ENCODE measurements around the gene LAMTOR1.
"Not testable (repeated sequence)": the region's sequence is repeated elsewhere in the genome, so short reads cannot be mapped to it uniquely, and the experiment has no call there.

Gene LAMTOR1

DNA sequence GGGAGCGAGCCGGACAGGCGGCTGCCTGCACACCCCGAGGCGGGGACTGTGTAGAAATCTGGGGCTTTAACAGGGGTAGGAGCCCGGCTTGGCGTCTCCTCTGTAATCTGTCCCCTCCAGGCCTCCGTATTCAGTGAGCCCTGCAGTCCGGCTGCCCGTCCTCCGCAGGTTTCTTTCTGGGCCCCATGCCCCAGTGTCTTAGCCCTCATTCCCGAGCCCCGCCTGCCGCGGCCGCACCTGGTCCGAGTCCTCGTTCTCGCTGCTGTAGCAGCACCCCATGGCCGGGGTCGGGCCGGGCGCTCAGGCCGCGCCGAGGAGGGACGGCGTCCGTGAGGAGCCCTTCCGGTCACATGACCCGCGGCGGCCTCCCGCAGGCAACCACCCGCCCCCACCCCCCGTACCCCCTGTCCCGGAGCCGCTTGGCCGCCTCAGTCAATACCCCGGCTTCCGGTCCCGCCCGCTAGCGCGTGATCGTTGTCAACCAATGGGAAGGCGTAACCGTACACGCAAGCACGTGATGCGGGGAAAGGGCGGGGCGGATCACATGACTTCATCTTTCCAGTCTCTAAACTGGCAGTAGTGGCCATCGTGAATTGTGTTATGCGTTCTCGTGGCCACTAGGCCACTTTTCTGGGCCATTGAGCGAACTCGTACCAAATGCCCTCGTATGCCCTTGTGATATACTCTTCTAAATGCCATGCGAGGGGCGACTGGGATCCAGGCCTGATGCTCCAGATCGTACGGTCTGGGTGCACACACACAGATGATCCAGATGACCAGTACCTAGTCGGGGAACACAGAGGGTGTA, at the start of gene LAMTOR1:
Gene LAMTOR1 (minus strand): TSS at position 352 of the 808 bp plus-strand sequence. CDS start 73 bp downstream, at position 279.
- no peaks in the 10 kb centered on the region for H3K9me3 ChIP-seq (ENCODE audit: control insufficient read depth, insufficient read depth, low read length)
- H3K9ac ChIP-seq (ENCODE audit: low read depth, low read length), result peak within 1 kb of the TSS; percentile 96
- peaks cover 31% of the 10 kb centered on the region for H3K36me3 ChIP-seq (ENCODE audit: control insufficient read depth, insufficient read depth, low read length)
- H3K4me1 ChIP-seq (ENCODE audit: control insufficient read depth, insufficient read depth, low read length), result peaks cover 12% of the 10 kb centered on the region
- H3K27ac ChIP-seq (ENCODE audit: low read depth, low read length), result peak within 1 kb of the TSS; percentile 95
- no peaks in the 10 kb centered on the region for H3K27me3 ChIP-seq (ENCODE audit: control insufficient read depth, insufficient read depth, low read length)
- peak within 1 kb of the TSS; percentile 99 for H3K4me3 ChIP-seq (ENCODE audit: low read depth, low read length)

DNA sequence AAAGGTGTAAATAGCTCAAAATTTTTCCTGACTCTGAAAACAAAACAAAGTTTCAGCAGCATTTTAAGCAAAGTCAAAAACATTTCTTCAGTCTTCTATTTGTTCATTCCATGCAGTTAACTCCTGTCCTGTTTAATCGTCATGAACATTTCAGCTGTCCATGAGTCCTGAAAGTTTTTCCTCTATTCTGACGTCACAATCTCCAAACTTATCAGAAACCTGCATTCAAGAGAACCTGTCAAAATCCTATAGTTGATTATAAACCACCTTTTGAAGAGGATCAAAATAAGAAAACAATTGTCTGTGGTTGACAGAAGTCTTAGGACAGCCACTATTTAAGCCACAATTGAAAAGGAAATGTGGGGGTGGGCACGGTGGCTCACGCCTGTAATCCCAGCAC, 47.8 kb upstream of the LAMTOR1 start:
- Histone ChIP-seq H3K27ac (ENCODE audit: low read depth, low read length) (no peak overlapping the region), H3K9ac (ENCODE audit: low read depth, low read length) (no peak overlapping the region), H3K4me1 (ENCODE audit: control insufficient read depth, insufficient read depth, low read length) (no peaks in the 10 kb centered on the region), H3K27me3 (ENCODE audit: control insufficient read depth, insufficient read depth, low read length) (no peaks in the 10 kb centered on the region; the same call in 1 of the 2 replicates), H3K9me3 (ENCODE audit: control insufficient read depth, insufficient read depth, low read length) (no peaks in the 10 kb centered on the region), H3K36me3 (ENCODE audit: control insufficient read depth, insufficient read depth, low read length) (no peaks in the 10 kb centered on the region), H3K4me3 (ENCODE audit: low read depth, low read length) (no peak overlapping the region)

DNA sequence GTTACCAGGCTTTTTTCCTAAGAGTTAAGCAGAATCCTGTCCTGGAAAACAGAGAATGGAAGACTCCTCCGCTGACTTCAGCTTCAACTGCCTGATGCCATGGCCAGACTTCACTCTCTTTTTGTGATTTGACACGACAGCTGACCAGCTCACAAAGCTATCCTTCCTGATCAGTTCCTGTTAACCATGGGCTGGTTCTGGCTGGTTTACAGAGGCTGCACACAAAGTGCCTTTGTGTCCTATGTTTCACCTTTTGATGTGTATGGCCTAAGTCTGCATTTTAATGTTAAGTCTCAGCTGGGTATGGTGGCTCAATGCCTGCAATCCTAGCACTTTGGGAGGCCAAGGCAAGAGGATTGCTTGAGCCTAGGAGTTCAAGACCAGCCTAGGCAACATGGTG, 43.5 kb upstream of the LAMTOR1 start:
- Histone ChIP-seq H3K4me3 (ENCODE audit: low read depth, low read length) (no peak overlapping the region), H3K9me3 (ENCODE audit: control insufficient read depth, insufficient read depth, low read length) (no peaks in the 10 kb centered on the region), H3K27ac (ENCODE audit: low read depth, low read length) (no peak overlapping the region), H3K4me1 (ENCODE audit: control insufficient read depth, insufficient read depth, low read length) (no peaks in the 10 kb centered on the region), H3K36me3 (ENCODE audit: control insufficient read depth, insufficient read depth, low read length) (no peaks in the 10 kb centered on the region), H3K27me3 (ENCODE audit: control insufficient read depth, insufficient read depth, low read length) (no peaks in the 10 kb centered on the region; the same call in 1 of the 2 replicates), H3K9ac (ENCODE audit: low read depth, low read length) (no peak overlapping the region)

DNA sequence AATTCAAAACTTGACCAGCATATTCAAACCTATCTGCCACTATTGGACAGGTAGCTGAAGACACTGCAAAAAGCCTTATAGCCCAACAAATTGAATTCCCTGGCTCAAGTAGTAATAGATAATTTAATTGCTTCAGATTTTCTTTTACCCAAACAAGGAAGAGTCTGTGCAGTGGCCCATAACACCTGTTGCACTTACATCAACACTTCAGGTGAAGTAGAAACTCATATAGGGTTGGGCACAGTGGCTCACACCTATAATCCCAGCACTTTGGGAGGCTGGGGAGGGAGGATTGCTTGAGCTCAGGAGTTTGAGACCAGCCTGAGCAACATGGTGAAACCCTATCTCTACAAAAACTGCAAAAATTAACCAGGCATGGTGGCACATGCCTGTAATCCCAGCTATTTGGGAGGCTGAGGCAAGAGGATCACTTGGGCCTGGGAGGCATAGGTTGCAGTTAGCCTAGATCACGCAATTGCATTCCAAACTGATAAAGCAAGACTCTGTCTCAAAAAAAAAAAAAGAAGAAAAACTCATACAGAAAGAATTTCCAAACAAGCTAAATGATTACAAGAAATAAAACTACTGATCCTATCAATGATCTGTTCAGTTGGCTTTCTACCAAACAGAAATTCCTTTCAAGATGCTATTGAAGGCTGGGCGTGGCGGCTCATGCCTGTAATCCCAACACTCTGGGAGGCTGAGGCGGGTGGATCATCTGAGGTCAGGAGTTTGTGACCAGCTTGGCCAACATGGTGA, 41.9 kb upstream of the LAMTOR1 start:
- H3K4me3 ChIP-seq (ENCODE audit: low read depth, low read length), result no peak overlapping the region
- H3K27ac ChIP-seq (ENCODE audit: low read depth, low read length), result no peak overlapping the region
- H3K4me1 ChIP-seq (ENCODE audit: control insufficient read depth, insufficient read depth, low read length), result peaks cover 4% of the 10 kb centered on the region; the same call in 1 of the 2 replicates
- H3K9ac ChIP-seq (ENCODE audit: low read depth, low read length), result no peak overlapping the region
- H3K36me3 ChIP-seq (ENCODE audit: control insufficient read depth, insufficient read depth, low read length), result no peaks in the 10 kb centered on the region
- H3K9me3 ChIP-seq (ENCODE audit: control insufficient read depth, insufficient read depth, low read length), result no peaks in the 10 kb centered on the region
- H3K27me3 ChIP-seq (ENCODE audit: control insufficient read depth, insufficient read depth, low read length), result no peaks in the 10 kb centered on the region; the same call in 1 of the 2 replicates

DNA sequence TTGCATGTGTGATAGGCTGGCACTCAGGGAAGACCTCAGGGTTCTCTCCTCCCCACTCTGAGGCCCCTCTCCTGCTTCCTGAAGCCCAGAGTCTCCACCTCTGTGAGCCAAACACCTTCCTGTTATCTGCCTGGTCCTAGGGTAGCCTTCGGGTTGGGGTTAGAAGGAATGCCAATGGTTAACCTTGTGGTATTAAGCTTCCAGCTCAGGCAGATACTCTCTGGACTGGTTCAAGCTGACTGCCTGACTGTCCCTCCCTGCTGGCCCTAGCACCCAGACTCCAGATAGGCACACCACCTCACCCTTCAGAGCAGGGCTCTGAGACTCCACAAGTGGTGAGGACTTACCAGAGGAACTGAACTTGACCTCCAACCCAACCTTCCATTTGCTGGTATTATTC, 39.4 kb upstream of the LAMTOR1 start:
- not testable (repeated sequence) for H3K9ac ChIP-seq (ENCODE audit: low read depth, low read length); H3K4me3 ChIP-seq (ENCODE audit: low read depth, low read length); H3K4me1 ChIP-seq (ENCODE audit: control insufficient read depth, insufficient read depth, low read length); H3K36me3 ChIP-seq (ENCODE audit: control insufficient read depth, insufficient read depth, low read length); H3K27me3 ChIP-seq (ENCODE audit: control insufficient read depth, insufficient read depth, low read length); H3K27ac ChIP-seq (ENCODE audit: low read depth, low read length); H3K9me3 ChIP-seq (ENCODE audit: control insufficient read depth, insufficient read depth, low read length)

DNA sequence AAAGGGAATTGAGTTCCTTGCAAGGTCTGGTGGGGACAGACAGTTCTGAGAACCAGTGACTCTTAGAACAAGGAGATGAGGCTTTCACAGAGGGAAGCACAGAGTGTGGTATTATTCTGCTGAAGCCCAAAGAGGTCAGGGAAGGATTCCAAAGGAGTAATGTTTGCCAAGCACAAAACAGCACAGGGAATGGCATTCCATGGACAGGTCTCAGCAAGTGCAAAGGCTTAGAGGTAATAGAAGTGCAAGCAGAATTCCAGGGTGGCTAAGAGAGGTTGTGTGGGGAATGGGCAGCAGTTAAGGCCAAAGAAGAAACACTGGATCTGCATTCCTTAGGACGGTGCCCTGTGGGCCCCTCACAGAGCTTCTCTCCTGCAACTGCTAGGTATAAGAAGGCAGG, 39.0 kb upstream of the LAMTOR1 start:
- H3K27me3 ChIP-seq (ENCODE audit: control insufficient read depth, insufficient read depth, low read length); H3K27ac ChIP-seq (ENCODE audit: low read depth, low read length); H3K9ac ChIP-seq (ENCODE audit: low read depth, low read length); H3K4me1 ChIP-seq (ENCODE audit: control insufficient read depth, insufficient read depth, low read length); H3K4me3 ChIP-seq (ENCODE audit: low read depth, low read length); H3K36me3 ChIP-seq (ENCODE audit: control insufficient read depth, insufficient read depth, low read length); H3K9me3 ChIP-seq (ENCODE audit: control insufficient read depth, insufficient read depth, low read length): not testable (repeated sequence)

DNA sequence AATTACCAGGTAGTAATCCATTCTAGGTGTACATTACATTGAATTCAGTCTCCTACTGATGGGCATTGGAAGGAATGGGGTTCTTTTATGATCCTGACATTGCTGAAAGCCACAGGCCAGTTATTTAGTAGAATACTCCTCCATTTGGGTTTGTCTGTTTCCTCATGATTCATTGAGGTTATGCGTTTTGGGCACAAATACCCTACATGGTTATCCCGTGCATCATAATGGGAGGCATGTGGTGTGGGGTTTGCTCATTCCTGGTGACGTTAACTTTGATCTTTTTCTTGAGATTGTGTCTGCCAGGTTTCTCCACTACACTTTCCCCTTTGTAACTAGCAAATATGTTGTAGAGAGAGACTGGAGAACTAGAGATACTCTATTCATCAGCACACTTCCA, 38.0 kb upstream of the LAMTOR1 start:
- Histone ChIP-seq H3K27me3 (ENCODE audit: control insufficient read depth, insufficient read depth, low read length) (no peaks in the 10 kb centered on the region), H3K4me3 (ENCODE audit: low read depth, low read length) (no peak overlapping the region), H3K4me1 (ENCODE audit: control insufficient read depth, insufficient read depth, low read length) (peaks cover 4% of the 10 kb centered on the region; the same call in 1 of the 2 replicates), H3K27ac (ENCODE audit: low read depth, low read length) (no peak overlapping the region), H3K36me3 (ENCODE audit: control insufficient read depth, insufficient read depth, low read length) (no peaks in the 10 kb centered on the region), H3K9ac (ENCODE audit: low read depth, low read length) (no peak overlapping the region), H3K9me3 (ENCODE audit: control insufficient read depth, insufficient read depth, low read length) (no peaks in the 10 kb centered on the region)

DNA sequence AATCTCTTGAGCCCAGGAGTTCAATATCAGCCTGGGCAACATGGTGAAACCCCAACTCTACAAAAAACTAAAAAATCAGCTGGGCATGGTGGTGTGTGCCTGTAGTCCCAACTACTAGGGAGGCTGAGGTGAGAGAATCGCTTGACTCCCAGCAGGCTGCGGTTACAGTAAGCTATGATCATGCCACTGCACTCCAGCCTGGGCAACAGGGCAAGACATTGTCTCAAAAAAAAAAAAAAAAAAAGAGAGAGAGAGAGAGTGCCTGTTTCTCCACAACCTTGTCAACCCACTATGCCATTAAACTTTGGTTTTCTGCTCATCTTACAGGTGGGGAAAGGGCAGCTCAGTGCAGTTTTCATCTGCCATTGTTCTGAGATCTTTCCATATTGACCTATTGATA, 37.6 kb upstream of the LAMTOR1 start:
- Histone ChIP-seq H3K4me3 (ENCODE audit: low read depth, low read length) (no peak overlapping the region), H3K4me1 (ENCODE audit: control insufficient read depth, insufficient read depth, low read length) (peaks cover 4% of the 10 kb centered on the region; the same call in 1 of the 2 replicates), H3K27me3 (ENCODE audit: control insufficient read depth, insufficient read depth, low read length) (no peaks in the 10 kb centered on the region), H3K27ac (ENCODE audit: low read depth, low read length) (no peak overlapping the region), H3K9ac (ENCODE audit: low read depth, low read length) (no peak overlapping the region), H3K36me3 (ENCODE audit: control insufficient read depth, insufficient read depth, low read length) (no peaks in the 10 kb centered on the region), H3K9me3 (ENCODE audit: control insufficient read depth, insufficient read depth, low read length) (no peaks in the 10 kb centered on the region)

DNA sequence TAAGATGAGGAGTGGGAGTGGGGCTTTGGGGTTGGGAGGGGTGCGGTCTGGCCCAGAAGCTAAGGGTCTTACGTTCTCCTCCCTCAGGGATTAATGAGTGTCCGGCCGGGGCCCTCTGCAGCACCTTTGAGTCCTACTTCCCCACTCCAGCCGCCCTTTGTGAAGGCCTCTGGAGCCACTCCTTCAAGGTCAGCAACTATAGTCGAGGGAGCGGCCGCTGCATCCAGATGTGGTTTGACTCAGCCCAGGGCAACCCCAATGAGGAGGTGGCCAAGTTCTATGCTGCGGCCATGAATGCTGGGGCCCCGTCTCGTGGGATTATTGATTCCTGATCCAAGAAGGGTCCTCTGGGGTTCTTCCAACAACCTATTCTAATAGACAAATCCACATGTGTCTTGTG, 36.4 kb upstream of the LAMTOR1 start:
- H3K27ac ChIP-seq (ENCODE audit: low read depth, low read length), result no peak overlapping the region
- no peaks in the 10 kb centered on the region for H3K27me3 ChIP-seq (ENCODE audit: control insufficient read depth, insufficient read depth, low read length)
- H3K9me3 ChIP-seq (ENCODE audit: control insufficient read depth, insufficient read depth, low read length), result no peaks in the 10 kb centered on the region

DNA sequence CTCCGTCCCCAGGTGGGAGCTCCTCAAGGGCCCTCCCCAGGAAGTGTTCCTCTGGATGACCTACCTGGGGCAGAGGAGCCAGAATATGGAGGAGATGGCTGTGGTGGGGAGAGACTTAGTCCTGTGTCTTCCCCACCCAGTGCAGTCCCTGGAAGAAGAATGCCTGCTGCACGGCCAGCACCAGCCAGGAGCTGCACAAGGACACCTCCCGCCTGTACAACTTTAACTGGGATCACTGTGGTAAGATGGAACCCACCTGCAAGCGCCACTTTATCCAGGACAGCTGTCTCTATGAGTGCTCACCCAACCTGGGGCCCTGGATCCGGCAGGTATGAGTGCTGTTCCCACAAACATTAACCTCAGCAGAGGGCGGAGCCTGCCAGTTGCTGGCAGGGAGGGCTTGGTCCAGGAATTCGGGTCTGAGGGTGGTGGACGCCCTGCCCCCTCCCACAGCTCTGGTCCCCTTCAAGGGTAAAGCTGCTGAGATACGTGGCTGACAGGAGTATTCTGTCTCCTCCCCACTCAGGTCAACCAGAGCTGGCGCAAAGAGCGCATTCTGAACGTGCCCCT, 35.8 kb upstream of the LAMTOR1 start:
- H3K36me3 ChIP-seq (ENCODE audit: control insufficient read depth, insufficient read depth, low read length), result no peaks in the 10 kb centered on the region
- H3K27ac ChIP-seq (ENCODE audit: low read depth, low read length), result no peak overlapping the region
- no peaks in the 10 kb centered on the region for H3K27me3 ChIP-seq (ENCODE audit: control insufficient read depth, insufficient read depth, low read length)
- no peaks in the 10 kb centered on the region for H3K9me3 ChIP-seq (ENCODE audit: control insufficient read depth, insufficient read depth, low read length)
- no peak overlapping the region for H3K9ac ChIP-seq (ENCODE audit: low read depth, low read length)
- H3K4me1 ChIP-seq (ENCODE audit: control insufficient read depth, insufficient read depth, low read length), result peaks cover 4% of the 10 kb centered on the region; the same call in 1 of the 2 replicates
- no peak overlapping the region for H3K4me3 ChIP-seq (ENCODE audit: low read depth, low read length)

More for the DNA sequence above, 36.4 kb upstream of the LAMTOR1 start:
- Histone ChIP-seq H3K36me3 (ENCODE audit: control insufficient read depth, insufficient read depth, low read length) (no peaks in the 10 kb centered on the region), H3K9ac (ENCODE audit: low read depth, low read length) (no peak overlapping the region), H3K4me1 (ENCODE audit: control insufficient read depth, insufficient read depth, low read length) (peaks cover 4% of the 10 kb centered on the region; the same call in 1 of the 2 replicates), H3K4me3 (ENCODE audit: low read depth, low read length) (no peak overlapping the region)

Measured in HUES48 (cell line).